TTC549 (cell line): ENCODE results near the gene ZFX.
"Not testable (repeated sequence)": the region's sequence is repeated elsewhere in the genome, so short reads cannot be mapped to it uniquely, and the experiment has no call there.

Source experiments
- FAIRE-seq: peaks from 2 replicates; lab custom pipeline; 2012; peaks lifted over from hg19 to GRCh38; lab: Jason Lieb, UNC

Gene ZFX

GRCh38 chrX:24153178-24153795 is 3.8 kb downstream of the ZFX start:
- no peak for FAIRE-seq

- FAIRE-seq = no peak
Measured at GRCh38 chrX:24153796-24154189, 4.3 kb downstream of the ZFX start.

GRCh38 chrX:24154490-24155034 is 5.0 kb downstream of the ZFX start:
- FAIRE-seq = no peak

DNA sequence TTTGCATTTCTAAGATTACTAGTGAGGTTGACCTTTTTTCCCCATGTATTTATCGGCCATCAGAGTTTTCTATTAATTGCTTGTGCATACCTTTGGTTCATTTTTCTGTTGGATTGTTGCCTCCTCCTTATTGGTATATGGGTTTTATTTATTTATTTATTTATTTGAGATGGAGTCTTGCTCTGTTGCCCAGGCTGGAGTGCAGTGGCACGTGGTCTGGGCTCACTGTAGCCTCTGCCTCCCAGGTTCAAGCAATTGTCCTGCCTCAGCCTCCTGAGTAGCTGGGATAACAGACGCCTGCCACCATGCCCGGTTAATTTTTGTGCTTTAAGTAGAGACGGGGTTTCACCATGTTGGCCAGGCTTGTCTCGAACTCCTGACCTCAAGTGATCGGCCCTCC is 6.2 kb downstream of the ZFX start:
- FAIRE-seq = not testable (repeated sequence)

GRCh38 chrX:24156177-24156576 is 6.6 kb downstream of the ZFX start:
- no peak for FAIRE-seq

DNA sequence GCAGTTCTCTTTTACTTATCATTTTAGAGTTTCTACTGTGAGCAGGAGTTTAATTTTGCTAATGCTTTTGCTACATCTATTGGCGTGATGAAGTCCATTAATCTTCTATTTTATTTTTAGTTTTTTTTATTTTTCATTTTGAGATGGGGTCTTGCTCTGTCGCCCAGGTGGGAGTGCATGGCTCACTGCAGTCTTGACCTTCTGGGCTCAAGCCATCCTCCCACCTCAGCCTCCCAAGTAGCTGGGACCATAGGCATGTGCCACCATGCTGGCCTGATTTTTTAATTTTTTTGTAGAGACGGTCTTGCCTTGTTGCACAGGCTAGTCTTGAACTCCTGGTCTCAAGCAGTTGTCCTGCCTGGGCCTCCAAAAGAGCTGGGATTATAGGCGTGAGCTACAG is 9.4 kb downstream of the ZFX start:
- no peak for FAIRE-seq

- no peak for FAIRE-seq
Measured at GRCh38 chrX:24166078-24166477, 16.5 kb downstream of the ZFX start.

GRCh38 chrX:24167719-24168472 is 18.4 kb downstream of the ZFX start:
- no peak for FAIRE-seq

DNA sequence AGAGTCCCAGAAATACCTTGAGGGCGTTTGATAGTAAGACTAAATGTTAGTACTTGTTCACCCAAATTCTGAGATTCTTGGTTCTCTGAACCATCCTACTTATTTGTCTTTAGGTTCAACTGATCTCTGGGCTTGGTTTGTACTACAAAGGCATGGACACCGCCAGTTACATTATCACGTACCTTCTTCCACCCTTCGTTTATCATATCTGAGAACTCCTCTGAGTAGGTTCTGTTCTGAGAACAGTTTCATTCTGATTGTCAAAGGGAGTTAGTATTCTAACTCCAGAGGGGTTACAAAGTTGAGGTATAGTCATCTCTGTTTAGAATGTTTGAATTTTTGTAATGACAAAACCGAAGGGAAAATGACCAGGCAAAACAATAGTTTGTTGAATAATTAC is 19.3 kb downstream of the ZFX start:
- FAIRE-seq = no peak

DNA sequence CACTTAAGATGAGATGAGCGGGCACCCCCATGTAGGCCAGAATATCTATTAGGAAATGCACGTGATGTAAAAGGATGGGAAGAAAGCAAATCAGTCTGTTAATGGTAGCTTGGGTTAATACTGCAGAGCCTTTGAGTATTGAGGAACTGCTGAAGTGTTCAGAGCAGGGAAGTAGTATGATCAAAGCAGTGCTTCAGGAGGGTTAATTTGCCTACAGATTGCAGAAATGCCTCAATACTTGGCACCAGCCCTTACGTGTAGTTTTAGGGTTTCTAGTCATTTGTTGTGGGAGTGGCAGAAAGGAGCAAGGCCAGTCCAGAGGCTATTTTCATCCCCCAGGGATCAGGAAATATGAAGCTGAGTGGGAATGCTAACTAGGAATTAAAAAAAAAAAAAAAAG is 19.7 kb downstream of the ZFX start:
- no peak for FAIRE-seq

GRCh38 chrX:24173115-24173847 is 23.8 kb downstream of the ZFX start:
- FAIRE-seq = no peak

GRCh38 chrX:24175276-24175675 is 25.7 kb downstream of the ZFX start:
- no peak for FAIRE-seq

DNA sequence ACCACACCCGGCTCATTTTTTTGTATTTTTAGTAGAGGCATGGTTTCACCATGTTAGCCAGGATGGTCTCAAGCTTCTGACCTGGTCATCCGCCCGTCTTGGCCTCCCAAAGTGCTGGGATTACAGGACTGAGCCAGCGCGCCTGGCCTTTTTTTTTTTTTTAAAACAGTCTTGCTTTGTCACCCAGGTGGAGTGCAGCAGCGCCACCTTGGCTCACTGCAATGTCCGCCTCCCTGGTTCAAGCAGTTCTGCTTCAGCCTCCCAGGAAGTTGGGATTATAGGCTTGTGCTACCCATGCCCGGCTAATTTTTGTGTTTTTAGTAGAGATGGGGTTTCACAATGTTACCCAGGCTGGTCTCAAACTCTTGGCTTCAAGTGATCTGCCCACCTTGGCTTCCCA is 28.9 kb downstream of the ZFX start:
- no peak for FAIRE-seq

DNA sequence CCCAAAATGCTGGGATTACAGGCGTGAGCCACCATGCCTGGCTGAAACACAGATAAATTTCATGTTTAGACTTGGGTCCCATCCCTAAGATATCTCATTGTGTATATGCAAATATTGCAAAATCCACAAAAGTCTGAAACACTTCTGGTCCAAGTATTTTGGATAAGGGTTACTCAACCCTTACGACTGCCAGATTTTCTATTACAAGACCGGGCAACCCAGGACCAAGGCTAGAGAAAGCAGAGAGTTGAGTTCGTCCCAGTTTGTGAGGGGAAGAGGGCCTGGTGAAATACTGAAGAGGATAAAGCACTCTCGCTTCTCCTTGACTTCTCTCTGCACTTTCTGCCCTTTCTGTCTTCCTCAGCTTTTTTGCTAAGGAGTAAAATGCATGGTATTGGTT is 34.5 kb downstream of the ZFX start:
- FAIRE-seq = no peak

DNA sequence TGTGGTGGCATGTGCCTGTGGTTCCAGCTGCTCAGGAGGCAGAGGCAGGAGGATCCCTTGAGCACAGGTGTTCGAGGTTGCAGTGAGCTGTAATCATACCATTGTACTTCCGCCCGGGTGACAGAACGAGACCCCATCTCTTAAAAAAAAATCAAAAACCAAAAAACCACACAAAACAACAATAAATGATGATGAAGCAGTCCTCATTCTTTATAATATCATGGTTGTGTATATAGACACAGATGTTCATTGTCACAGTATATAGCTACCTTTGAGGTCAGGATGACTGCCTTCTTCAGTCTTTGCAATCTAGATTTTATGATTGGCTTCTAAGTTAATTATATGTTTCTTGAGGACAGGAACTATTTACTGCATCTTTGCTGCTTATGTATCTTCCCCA is 37.0 kb downstream of the ZFX start:
- no peak for FAIRE-seq

DNA sequence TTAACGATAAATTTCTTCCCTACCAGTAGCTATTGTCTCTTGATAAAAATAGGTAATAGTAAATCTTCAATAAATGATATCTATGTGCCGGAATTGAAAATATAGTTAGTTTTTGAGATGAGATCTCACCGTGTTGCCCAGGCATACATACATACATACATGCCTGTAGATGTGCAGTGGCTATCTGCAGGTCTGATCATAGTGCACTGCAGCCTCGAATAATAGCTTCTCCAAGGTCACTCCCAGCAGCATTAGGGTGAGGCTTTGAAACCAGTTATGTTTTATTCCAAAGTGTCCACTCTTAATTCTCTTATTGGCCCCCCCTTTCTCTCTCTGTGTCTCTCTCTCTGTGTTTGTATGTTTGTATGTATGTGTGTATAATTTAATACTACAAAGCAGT is 37.5 kb downstream of the ZFX start:
- no peak for FAIRE-seq

DNA sequence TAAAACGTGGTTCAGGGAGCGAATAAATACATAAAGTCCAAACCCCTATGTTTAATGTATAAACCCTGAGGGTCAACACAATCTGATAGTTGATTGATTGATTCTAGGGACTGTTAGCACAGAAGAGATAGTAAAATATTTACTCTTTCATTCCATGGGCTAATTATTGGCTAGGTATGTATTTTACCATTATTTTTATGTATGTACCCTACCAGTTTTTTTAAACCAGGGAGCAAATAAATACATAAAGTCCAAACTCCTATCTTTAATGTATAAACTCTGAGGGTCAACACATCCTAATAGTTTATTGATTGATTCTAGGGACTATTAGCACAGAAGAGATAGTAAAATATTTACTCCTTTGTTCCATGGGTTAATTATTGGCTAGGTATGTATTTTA is 40.0 kb downstream of the ZFX start:
- FAIRE-seq = no peak

GRCh38 chrX:24190500-24191156 is 41.1 kb downstream of the ZFX start:
- FAIRE-seq = no peak

GRCh38 chrX:24196509-24196908 is 47.0 kb downstream of the ZFX start:
- FAIRE-seq = no peak

DNA sequence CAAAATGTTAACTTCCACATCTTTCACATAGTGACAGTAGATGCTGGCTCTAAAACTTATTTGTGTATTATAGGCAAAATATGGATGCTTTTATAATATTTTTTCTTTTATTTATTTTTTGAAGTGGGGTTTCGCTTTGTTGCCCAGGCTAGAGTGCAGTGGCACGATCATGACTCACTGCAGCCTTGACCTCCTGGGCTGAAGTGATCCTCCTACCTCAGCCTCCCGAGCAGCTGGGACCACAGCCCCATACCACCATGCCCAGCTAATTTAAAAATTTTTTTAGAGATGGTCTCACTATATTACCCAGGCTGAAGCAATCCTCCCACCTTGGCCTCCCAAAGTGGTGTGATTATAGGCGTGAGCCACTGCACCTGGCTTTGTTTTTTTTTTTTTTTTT is 48.6 kb downstream of the ZFX start:
- no peak for FAIRE-seq

- FAIRE-seq = no peak
Measured at GRCh38 chrX:24200133-24200532, 50.6 kb downstream of the ZFX start.

GRCh38 chrX:24201216-24201615 is 51.7 kb downstream of the ZFX start:
- FAIRE-seq = no peak
